DND-41 (cell line): ENCODE data around the gene CRELD1.

ENCODE experiments used
- ATAC-seq: fragments of 200-7000 bp; cut with Tn5 transposase; 3 replicates; pipeline ENCODE4 v1.9.1; 2021; ENCODE audit warnings: low read depth; ENCODE audit not compliant: insufficient read depth
- DNase-seq: peaks from one replicate; pipeline ENCODE4 v3.0.0-alpha.2; 2020
- H2AFZ ChIP-seq: 2 replicates; pipeline ENCODE4 v1.6.0; 2012; ENCODE audit warnings: low read depth, low read length
- H3K27ac ChIP-seq: 2 replicates; pipeline ENCODE4 v1.5.1; 2012; ENCODE audit warnings: low read length, inconsistent platforms
- H3K27me3 ChIP-seq: fragments of 200-600 bp; sonication (generic); 2 replicates; pipeline ENCODE4 v1.6.0; 2012; ENCODE audit warnings: low read length, mild to moderate bottlenecking, inconsistent platforms; ENCODE audit not compliant: insufficient read depth, poor library complexity
- H3K36me3 ChIP-seq: 2 replicates; pipeline ENCODE4 v1.5.1; 2012; ENCODE audit warnings: low read length, inconsistent platforms; ENCODE audit not compliant: insufficient read depth
- H3K4me1 ChIP-seq: 2 replicates; pipeline ENCODE4 v1.5.1; 2012; ENCODE audit warnings: mild to moderate bottlenecking, low read length; ENCODE audit not compliant: insufficient read depth
- H3K4me2 ChIP-seq: 2 replicates; pipeline ENCODE4 v1.6.0; 2012; ENCODE audit warnings: mild to moderate bottlenecking, moderate library complexity, low read length, inconsistent platforms; ENCODE audit not compliant: insufficient read depth
- H3K4me3 ChIP-seq, 2 experiments: fragments of 200-600 bp in 1 of 2; shearing (Covaris generic) in 1 of 2; 2 replicates each; pipeline ENCODE4 v1.5.1; 2012 to 2016; ENCODE audit warnings: inconsistent platforms in 2 of 2, low read length in 2 of 2, mild to moderate bottlenecking in 2 of 2, low read depth in 1 of 2, moderate library complexity in 1 of 2
- H3K79me2 ChIP-seq: 2 replicates; pipeline ENCODE4 v1.6.0; 2012; ENCODE audit warnings: low read length, inconsistent platforms; ENCODE audit not compliant: insufficient read depth
- H3K9ac ChIP-seq: 2 replicates; pipeline ENCODE4 v1.6.0; 2012; ENCODE audit warnings: low read depth, mild to moderate bottlenecking, inconsistent platforms, low read length, moderate library complexity
- H3K9me3 ChIP-seq: 2 replicates; pipeline ENCODE4 v1.5.1; 2012; ENCODE audit warnings: low read length, moderate library complexity, mild to moderate bottlenecking, inconsistent platforms; ENCODE audit not compliant: insufficient read depth, severe bottlenecking
- H4K20me1 ChIP-seq: 2 replicates; pipeline ENCODE4 v1.6.0; 2012; ENCODE audit warnings: low read length; ENCODE audit not compliant: insufficient read depth
- EZH2 ChIP-seq: IDR thresholded peaks from 3 replicates; pipeline ENCODE4 v1.6.1; 2012; ENCODE audit warnings: borderline replicate concordance, low read depth, mild to moderate bottlenecking, moderate library complexity, low read length, inconsistent platforms; ENCODE audit not compliant: severe bottlenecking
- TF ChIP-seq, protein P1 (sequence below): IDR thresholded peaks from 2 replicates; pipeline ENCODE4 v1.5.1; 2012; ENCODE audit warnings: borderline replicate concordance, low read length, moderate library complexity, mild to moderate bottlenecking; ENCODE audit not compliant: poor library complexity, severe bottlenecking; ENCODE audit errors: extremely low read depth

CRELD1 gene

DNA sequence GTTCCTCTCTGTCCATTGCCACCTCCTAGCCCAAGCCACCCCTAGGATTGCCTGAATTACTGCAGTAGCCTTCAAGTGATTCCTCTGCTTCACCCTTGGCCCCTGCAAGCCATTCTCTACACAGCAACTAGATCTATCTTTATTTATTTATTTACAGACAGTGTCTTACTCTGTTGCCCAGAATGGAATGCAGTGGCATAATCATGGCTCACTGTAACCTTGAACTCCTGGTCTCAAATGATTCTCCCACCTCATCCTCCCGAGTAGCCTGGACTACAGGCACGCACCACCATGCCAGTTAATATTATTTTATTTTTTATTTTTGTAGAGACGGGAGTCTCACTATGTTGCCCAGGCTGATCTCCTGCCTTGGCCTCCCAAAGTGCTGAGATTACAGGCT is 45.1 kb upstream of the CRELD1 start:
- Histone ChIP-seq H3K4me1 (peaks cover 26% of the 10 kb centered on the region), H4K20me1 (peaks cover 15% of the 10 kb centered on the region; the same call in 1 of the 2 replicates), H3K9me3 (no peaks in the 10 kb centered on the region), H2AFZ (peak overlapping the region; percentile 94; the same call in 1 of the 2 replicates), H3K36me3 (peaks cover 17% of the 10 kb centered on the region), H3K9ac (no peak overlapping the region), H3K27ac (no peak overlapping the region), H3K27me3 (no peaks in the 10 kb centered on the region), H3K4me2 (no peak overlapping the region), H3K79me2 (peaks cover 31% of the 10 kb centered on the region), H3K4me3 (no peak overlapping the region)
- no peak for ATAC-seq
- TF ChIP-seq, protein P1, sequence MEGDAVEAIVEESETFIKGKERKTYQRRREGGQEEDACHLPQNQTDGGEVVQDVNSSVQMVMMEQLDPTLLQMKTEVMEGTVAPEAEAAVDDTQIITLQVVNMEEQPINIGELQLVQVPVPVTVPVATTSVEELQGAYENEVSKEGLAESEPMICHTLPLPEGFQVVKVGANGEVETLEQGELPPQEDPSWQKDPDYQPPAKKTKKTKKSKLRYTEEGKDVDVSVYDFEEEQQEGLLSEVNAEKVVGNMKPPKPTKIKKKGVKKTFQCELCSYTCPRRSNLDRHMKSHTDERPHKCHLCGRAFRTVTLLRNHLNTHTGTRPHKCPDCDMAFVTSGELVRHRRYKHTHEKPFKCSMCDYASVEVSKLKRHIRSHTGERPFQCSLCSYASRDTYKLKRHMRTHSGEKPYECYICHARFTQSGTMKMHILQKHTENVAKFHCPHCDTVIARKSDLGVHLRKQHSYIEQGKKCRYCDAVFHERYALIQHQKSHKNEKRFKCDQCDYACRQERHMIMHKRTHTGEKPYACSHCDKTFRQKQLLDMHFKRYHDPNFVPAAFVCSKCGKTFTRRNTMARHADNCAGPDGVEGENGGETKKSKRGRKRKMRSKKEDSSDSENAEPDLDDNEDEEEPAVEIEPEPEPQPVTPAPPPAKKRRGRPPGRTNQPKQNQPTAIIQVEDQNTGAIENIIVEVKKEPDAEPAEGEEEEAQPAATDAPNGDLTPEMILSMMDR = no peak
- no peak for TF ChIP-seq EZH2
- DNase-seq = no peak

DNA sequence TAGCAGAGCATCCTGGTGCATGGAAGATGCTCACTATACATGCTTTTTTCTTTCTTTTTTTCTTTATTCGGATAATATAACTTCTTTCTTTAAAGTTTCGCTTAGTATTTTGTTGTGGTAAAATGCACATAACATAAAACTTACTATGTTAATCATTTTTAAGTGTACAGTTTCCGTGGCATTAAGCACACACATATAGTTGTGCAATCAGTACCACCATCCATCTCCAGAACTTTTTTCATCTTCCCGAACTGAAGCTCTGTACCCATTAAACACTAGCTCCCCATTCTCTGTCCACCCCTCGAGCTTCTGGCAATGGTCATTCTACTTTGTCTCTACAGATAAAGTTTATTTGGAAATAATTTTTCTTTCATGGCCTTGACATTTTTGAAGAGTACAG is 44.2 kb upstream of the CRELD1 start:
- no peak overlapping the region for H3K27ac ChIP-seq
- peak overlapping the region; percentile 94 for H2AFZ ChIP-seq
- H3K4me2 ChIP-seq = no peak overlapping the region; the same call in 1 of the 2 replicates
- peaks cover 22% of the 10 kb centered on the region for H3K36me3 ChIP-seq
- peaks cover 26% of the 10 kb centered on the region for H3K4me1 ChIP-seq
- H3K79me2 ChIP-seq = peaks cover 31% of the 10 kb centered on the region
- TF ChIP-seq EZH2 = no peak
- TF ChIP-seq, protein P1 = no peak
- ATAC-seq (no peak), DNase-seq (no peak)
- no peak overlapping the region for H3K9ac ChIP-seq
- H3K27me3 ChIP-seq = no peaks in the 10 kb centered on the region
- H4K20me1 ChIP-seq = peaks cover 18% of the 10 kb centered on the region; the same call in 1 of the 2 replicates
- H3K4me3 ChIP-seq = no peak overlapping the region
- H3K9me3 ChIP-seq = no peaks in the 10 kb centered on the region

DNA sequence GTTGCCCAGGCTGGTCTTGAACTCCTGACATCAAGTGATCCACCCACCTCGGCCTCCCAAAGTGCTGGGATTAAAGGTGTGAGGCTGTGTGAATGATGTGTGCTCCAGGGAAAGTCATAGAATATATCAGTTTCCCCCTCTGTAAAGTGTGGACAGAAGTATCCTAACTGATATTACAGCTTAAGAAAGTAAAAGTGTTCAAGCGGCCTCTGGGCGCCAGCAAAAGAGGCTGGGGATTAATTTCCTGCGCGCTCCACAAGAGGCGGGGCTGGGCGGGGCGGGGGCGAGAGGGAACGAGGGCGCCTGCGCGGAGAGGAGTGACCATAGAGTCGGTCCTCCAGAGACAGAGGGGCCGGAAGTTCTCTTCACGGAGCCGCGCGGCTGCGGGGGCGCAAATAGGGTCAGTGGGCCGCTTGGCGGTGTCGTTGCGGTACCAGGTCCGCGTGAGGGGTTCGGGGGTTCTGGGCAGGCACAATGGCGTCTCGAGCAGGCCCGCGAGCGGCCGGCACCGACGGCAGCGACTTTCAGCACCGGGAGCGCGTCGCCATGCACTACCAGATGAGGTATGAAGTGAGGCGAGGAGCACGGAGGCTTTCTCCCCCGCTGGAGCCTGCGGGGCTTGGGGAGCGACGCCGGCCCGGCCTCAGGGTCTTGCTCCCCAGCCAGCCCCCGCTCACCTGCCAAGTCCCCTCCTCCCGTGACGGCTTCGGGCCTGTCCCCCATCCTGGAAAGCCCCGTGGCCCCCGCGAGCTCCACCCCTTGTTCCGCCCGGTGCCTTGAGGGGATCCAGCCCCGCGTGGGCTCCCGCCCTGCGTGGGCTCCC is 43.2 kb upstream of the CRELD1 start, which contains the start of gene JAGN1:
TSS of gene JAGN1 (plus strand) at position 362 of the 823 bp plus-strand sequence. CDS start at position 475, 113 bp downstream.
- TF ChIP-seq, protein P1 = no peak
- no peak for TF ChIP-seq EZH2
- Histone ChIP-seq H3K79me2 (peaks cover 31% of the 10 kb centered on the region), H3K9ac (peak within 1 kb of the TSS; percentile 99), H3K4me3 (peak within 1 kb of the TSS; percentile 95 to 99), H3K4me2 (peak within 1 kb of the TSS; percentile 74), H2AFZ (peak within 1 kb of the TSS; percentile 99), H3K4me1 (peaks cover 26% of the 10 kb centered on the region), H3K9me3 (no peaks in the 10 kb centered on the region), H4K20me1 (peaks cover 18% of the 10 kb centered on the region; the same call in 1 of the 2 replicates), H3K36me3 (peaks cover 22% of the 10 kb centered on the region), H3K27me3 (no peaks in the 10 kb centered on the region), H3K27ac (peak within 1 kb of the TSS; percentile 99)
- DNase-seq = peak; percentile 92
- ATAC-seq = peak; percentile 90
